Ureter (tissue), 1 donor: Measurements from ENCODE around the gene KICS2. TPM values are rescaled to one million over a fixed set of nuclear protein-coding genes. Genes with fewer than 3 reads are reported as not detected.

ENCODE experiments used
- DNase-seq: peaks from one replicate; pipeline ENCODE4 v3.0.0-alpha.2; 2020; ENCODE audit warnings: low spot score
- total RNA-seq: library from RNA; stranded (reverse); gene quantifications from one replicate; pipeline ENCODE4 v1.2.4, GENCODE V29; 2023
- donor health status: DM: yes; HTN: yes; CAD: no.

KICS2 gene
- total RNA-seq, 1 donor from 2014 or later = 17.2 TPM

GRCh38 chr12:64173456-64173855, 48.6 kb downstream of the KICS2 start:
- DNase-seq = no peak

Other genes starting within 250 kb of the KICS2 start
- not detected for gene C12orf56, start 168.5 kb upstream of the KICS2 start, total RNA-seq
- gene XPOT, start 182.1 kb upstream of the KICS2 start, total RNA-seq = 105 TPM
- 26.1 TPM for gene TBK1, start 229.8 kb upstream of the KICS2 start, total RNA-seq